Muscle layer of duodenum (tissue), 2 donors: ENCODE results near the gene ABCC4.
"Not testable (repeated sequence)": the region's sequence is repeated elsewhere in the genome, so short reads cannot be mapped to it uniquely, and the experiment has no call there.

Source experiments
- H3K27ac ChIP-seq: one replicate; pipeline ENCODE4 v1.7.0; 2013; ENCODE audit warnings: mild to moderate bottlenecking, low read length
- H3K27me3 ChIP-seq: one replicate; pipeline ENCODE4 v1.7.0; 2013; ENCODE audit warnings: low read depth, mild to moderate bottlenecking, control low read depth, low read length
- H3K36me3 ChIP-seq, 2 donors: one replicate each; pipeline ENCODE4 v1.7.0; 2013; ENCODE audit warnings: low read length in 2 of 2, control low read depth in 1 of 2, mild to moderate bottlenecking in 1 of 2; ENCODE audit not compliant: insufficient read depth in 2 of 2, control insufficient read depth in 1 of 2
- H3K4me1 ChIP-seq, 2 donors: one replicate each; pipeline ENCODE4 v1.7.0; 2013; ENCODE audit warnings: low read length in 2 of 2, mild to moderate bottlenecking in 2 of 2, control low read depth in 1 of 2, moderate library complexity in 1 of 2; ENCODE audit not compliant: insufficient read depth in 2 of 2, control insufficient read depth in 1 of 2
- H3K4me3 ChIP-seq, 2 donors: one replicate each; pipeline ENCODE4 v1.7.0; 2013; ENCODE audit warnings: low read length in 2 of 2, low read depth in 1 of 2, mild to moderate bottlenecking in 1 of 2
- H3K9me3 ChIP-seq, 2 donors: one replicate each; pipeline ENCODE4 v1.7.0; 2013; ENCODE audit warnings: low read length in 2 of 2, control low read depth in 1 of 2, mild to moderate bottlenecking in 1 of 2; ENCODE audit not compliant: control insufficient read depth in 1 of 2
- donor health status: healthy.

ABCC4 gene

GRCh38 chr13:95174517-95174916 is 126.7 kb downstream of the ABCC4 start:
- Histone ChIP-seq H3K27me3 (no peaks in the 10 kb centered on the region), H3K4me3 (no peak overlapping the region)

GRCh38 chr13:95168191-95168590 is 133.1 kb downstream of the ABCC4 start:
- no peaks in the 10 kb centered on the region for H3K9me3 ChIP-seq
- no peak overlapping the region for H3K27ac ChIP-seq
- H3K27me3 ChIP-seq: no peaks in the 10 kb centered on the region
- peaks cover 5 to 11% of the 10 kb centered on the region in 2 donors for H3K36me3 ChIP-seq
- H3K4me3 ChIP-seq: no peak overlapping the region
- H3K4me1 ChIP-seq: no peaks in the 10 kb centered on the region

More at GRCh38 chr13:95174517-95174916, 126.7 kb downstream of the ABCC4 start:
- Histone ChIP-seq H3K4me1 (no peaks in the 10 kb centered on the region), H3K27ac (no peak overlapping the region), H3K9me3 (no peaks in the 10 kb centered on the region), H3K36me3 (peaks cover 7 to 12% of the 10 kb centered on the region in 2 donors)

DNA sequence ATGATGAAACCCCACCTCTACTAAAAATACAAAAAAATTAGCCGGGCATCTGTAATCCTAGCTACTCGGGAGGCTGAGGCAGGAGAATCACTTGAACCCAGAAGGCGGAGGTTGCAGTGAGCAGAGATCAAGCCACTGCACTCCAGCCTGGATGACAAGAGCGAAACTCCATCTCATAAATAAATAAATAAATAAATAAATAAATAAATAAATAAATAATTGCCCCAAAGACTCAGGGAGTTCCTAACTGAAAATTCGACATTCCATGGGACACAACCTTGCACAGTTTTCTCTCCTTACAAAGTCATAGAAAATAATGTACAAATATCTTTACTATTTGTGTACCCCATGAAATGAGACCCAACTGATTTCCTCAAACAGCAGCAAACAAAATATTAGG is 134.2 kb downstream of the ABCC4 start:
- not testable (repeated sequence) for H3K9me3 ChIP-seq, H3K4me1 ChIP-seq, H3K4me3 ChIP-seq, H3K27me3 ChIP-seq, H3K27ac ChIP-seq
- peaks cover 3 to 16% of the 10 kb centered on the region in 2 donors for H3K36me3 ChIP-seq

GRCh38 chr13:95164830-95165229 is 136.4 kb downstream of the ABCC4 start:
- Histone ChIP-seq H3K4me1 (no peaks in the 10 kb centered on the region), H3K27me3 (no peaks in the 10 kb centered on the region), H3K36me3 (peaks cover 3 to 16% of the 10 kb centered on the region in 2 donors), H3K27ac (no peak overlapping the region), H3K9me3 (no peaks in the 10 kb centered on the region), H3K4me3 (no peak overlapping the region)

DNA sequence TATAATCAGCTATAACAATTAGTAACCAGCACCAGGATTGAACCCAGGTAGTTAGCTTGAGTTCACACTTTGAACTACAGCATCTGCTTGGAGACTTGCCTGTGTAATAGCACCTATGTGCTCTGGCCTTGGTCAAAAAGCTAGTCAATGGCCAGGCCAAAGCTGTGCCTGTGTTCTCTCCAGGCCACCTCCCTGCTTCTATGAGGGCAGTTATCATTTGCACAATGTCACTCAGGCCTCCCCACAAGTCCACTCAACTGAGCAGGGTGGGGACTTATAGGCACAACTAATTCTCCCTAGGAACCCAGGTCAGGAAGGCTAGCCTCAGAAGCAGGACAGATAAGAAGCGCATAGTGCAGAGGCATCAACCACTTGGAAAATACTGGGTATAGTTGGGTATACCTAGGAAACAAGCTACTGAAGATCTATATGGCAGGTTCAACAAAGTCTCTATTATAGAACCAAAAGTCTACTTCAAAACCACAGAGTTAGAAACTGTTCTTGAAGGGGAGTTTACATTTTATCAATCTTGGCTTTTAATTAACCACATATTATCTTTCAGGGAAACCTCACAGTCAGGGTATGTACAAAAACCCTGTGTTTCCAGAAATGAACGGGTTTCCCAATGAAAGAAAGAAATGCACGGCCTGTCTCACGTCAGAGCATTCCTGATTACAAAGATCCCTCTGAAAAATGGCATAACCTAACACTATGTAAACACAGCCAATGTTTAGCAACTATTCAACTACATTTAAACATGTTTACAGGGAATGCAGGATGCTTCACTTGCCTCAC is 140.9 kb downstream of the ABCC4 start:
- Histone ChIP-seq H3K4me1 (no peaks in the 10 kb centered on the region), H3K36me3 (peaks cover 0 to 21% of the 10 kb centered on the region in 2 donors)

DNA sequence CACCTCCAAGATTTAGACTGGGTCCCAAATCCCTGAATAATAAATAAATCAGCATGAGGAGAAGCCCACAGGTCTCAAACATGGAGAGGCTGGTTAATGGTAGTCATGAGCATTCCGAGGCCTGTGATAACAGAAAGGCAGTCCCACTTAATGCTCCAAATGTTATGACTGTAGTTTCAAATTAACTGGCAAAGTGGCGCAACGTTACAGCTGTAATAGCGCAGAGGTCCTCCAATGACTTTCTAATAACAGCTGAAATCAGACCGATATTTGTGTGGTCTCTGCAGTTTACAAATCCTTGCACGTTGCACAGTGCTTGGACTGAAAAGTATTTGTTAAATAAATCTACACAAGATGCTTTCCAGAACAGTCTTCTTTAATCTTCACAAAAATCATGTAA is 141.8 kb downstream of the ABCC4 start:
- Histone ChIP-seq H3K9me3 (no peaks in the 10 kb centered on the region), H3K27me3 (no peaks in the 10 kb centered on the region), H3K36me3 (peaks cover 0 to 21% of the 10 kb centered on the region in 2 donors)

More for the DNA sequence above, 140.9 kb downstream of the ABCC4 start:
- Histone ChIP-seq H3K4me3 (no peak overlapping the region), H3K27ac (no peak overlapping the region), H3K9me3 (no peaks in the 10 kb centered on the region), H3K27me3 (no peaks in the 10 kb centered on the region)

GRCh38 chr13:95156208-95156607 is 145.0 kb downstream of the ABCC4 start:
- Histone ChIP-seq H3K27me3 (no peaks in the 10 kb centered on the region), H3K27ac (no peak overlapping the region), H3K9me3 (no peaks in the 10 kb centered on the region), H3K4me1 (no peaks in the 10 kb centered on the region), H3K4me3 (no peak overlapping the region), H3K36me3 (peaks cover 0 to 13% of the 10 kb centered on the region in 2 donors)

More for the DNA sequence above, 141.8 kb downstream of the ABCC4 start:
- Histone ChIP-seq H3K4me3 (no peak overlapping the region), H3K4me1 (no peaks in the 10 kb centered on the region), H3K27ac (no peak overlapping the region)

GRCh38 chr13:95155504-95155903 is 145.7 kb downstream of the ABCC4 start:
- no peak overlapping the region for H3K4me3 ChIP-seq
- H3K27ac ChIP-seq: no peak overlapping the region

DNA sequence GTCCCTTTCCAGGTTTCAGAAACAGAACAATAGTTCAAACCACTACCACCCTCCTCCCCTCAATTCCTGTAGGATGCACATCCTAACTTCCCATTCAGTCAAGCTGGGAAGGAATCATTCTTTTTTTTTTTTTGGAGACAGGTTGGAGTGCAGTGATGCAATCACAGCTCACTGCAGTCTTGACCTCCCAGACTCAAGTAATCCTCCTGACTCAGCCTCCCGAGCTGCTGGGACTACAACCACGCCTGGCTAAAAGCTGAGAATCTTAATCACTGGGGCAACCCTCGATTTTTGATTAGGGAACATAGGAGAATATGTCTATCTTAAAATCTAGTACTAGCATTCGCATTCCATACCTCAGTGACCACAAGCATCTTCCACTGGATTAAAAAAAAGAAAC is 146.2 kb downstream of the ABCC4 start:
- Histone ChIP-seq H3K27ac (no peak overlapping the region), H3K27me3 (no peaks in the 10 kb centered on the region), H3K4me1 (no peaks in the 10 kb centered on the region), H3K9me3 (no peaks in the 10 kb centered on the region), H3K4me3 (no peak overlapping the region), H3K36me3 (peaks cover 0 to 13% of the 10 kb centered on the region in 2 donors)

More at GRCh38 chr13:95155504-95155903, 145.7 kb downstream of the ABCC4 start:
- Histone ChIP-seq H3K4me1 (no peaks in the 10 kb centered on the region), H3K9me3 (no peaks in the 10 kb centered on the region), H3K36me3 (peaks cover 0 to 13% of the 10 kb centered on the region in 2 donors), H3K27me3 (no peaks in the 10 kb centered on the region)

DNA sequence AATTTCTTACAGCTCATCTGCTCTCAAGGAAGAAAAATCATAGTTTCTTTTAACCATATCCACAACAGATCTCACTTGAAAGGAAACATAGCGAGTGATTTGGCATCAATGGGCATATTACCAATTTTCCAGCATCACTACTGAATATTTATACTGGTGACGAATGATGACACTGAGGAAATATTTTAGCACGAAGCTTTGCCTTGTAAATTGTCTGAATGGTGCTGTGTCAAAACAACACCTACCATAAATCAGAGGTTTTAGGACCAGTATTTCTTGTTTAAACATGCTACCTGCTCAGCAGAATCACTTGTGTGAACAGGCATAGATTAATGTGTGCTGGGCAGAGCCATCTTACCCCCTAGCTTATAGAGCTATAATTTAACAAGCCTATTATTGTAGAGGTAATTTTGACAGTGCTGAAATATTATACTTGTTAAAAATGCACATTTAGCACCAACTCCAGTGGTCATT is 146.8 kb downstream of the ABCC4 start:
- Histone ChIP-seq H3K9me3 (no peaks in the 10 kb centered on the region), H3K27ac (no peak overlapping the region)

DNA sequence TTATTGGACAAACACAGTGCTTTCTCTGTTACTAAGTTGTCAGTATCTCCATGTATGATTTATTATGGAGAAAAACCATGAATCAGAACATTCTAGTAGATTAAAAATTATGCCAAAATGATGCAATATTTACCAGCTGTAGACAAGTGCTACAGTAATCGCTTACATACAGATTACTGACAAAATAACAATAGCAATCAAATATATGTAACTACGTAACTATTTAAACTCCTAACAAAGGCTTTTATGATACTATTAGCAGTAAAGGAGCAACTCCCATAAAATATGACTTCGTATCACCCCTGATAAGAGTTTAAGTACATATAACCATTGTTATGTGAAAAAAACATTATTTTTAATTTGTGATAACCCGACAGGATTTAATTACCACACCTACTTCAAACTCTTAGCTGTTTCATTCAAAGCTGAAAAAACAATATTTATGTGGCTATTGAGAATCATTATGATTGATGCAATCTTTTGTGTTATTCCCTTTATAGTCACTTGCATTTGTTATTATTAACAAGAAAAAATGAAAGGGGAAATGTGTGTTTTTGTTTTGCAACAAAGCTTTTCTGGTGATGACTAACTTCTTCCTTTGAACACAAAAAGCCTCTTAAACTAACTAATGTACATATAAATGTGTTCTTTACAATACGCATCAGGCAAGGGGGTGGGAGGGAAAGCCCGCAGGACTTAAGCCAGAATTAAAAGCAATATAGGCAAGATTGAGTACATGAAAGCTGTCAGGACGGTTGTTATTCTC is 147.4 kb downstream of the ABCC4 start:
- Histone ChIP-seq H3K36me3 (peaks cover 0 to 13% of the 10 kb centered on the region in 2 donors), H3K27ac (no peak overlapping the region), H3K4me1 (no peaks in the 10 kb centered on the region), H3K27me3 (no peaks in the 10 kb centered on the region), H3K4me3 (no peak overlapping the region), H3K9me3 (no peaks in the 10 kb centered on the region)

More for the DNA sequence above, 146.8 kb downstream of the ABCC4 start:
- H3K4me1 ChIP-seq: no peaks in the 10 kb centered on the region
- H3K27me3 ChIP-seq: no peaks in the 10 kb centered on the region
- no peak overlapping the region for H3K4me3 ChIP-seq
- H3K36me3 ChIP-seq: peaks cover 0 to 13% of the 10 kb centered on the region in 2 donors
